GM18909 (cell line): ENCODE data around the gene IGFALS.

Experiments used
- ATAC-seq: cut with Tn5 transposase; IDR thresholded peaks from one replicate; pipeline ENCODE4 v1.9.1; 2021; ENCODE audit warnings: mild to moderate bottlenecking; ENCODE audit not compliant: unreplicated experiment, poor library complexity

Gene IGFALS

GRCh38 chr16:1747934-1748333, 45.6 kb downstream of the IGFALS start:
- no peak for ATAC-seq

GRCh38 chr16:1746693-1747195, 46.8 kb downstream of the IGFALS start:
- no peak for ATAC-seq

GRCh38 chr16:1745900-1746692, 47.4 kb downstream of the IGFALS start:
- no peak for ATAC-seq

- ATAC-seq = no peak
Observed at GRCh38 chr16:1745181-1745899, 48.2 kb downstream of the IGFALS start.

- no peak for ATAC-seq
Observed at GRCh38 chr16:1744338-1744840, 49.1 kb downstream of the IGFALS start.

- no peak for ATAC-seq
Observed at GRCh38 chr16:1743376-1744337, 49.8 kb downstream of the IGFALS start.

GRCh38 chr16:1741553-1742165, 51.8 kb downstream of the IGFALS start:
- ATAC-seq = no peak

- no peak for ATAC-seq
Observed at GRCh38 chr16:1740781-1741490, 52.6 kb downstream of the IGFALS start.
